CD14-positive monocyte (primary cell): ENCODE measurements around the gene MUC5B. TPM values are rescaled to one million over a fixed set of nuclear protein-coding genes. Genes with fewer than 3 reads are reported as not detected.

ENCODE experiments used
- DNase-seq, 3 donors: peaks; one replicate each; pipeline ENCODE4 v3.0.0-alpha.2; 2011 to 2022
- H2AFZ ChIP-seq: 2 replicates; pipeline ENCODE4 v1.6.0; 2012; ENCODE audit warnings: mild to moderate bottlenecking, low read depth, low read length, inconsistent platforms; ENCODE audit not compliant: insufficient read depth, poor library complexity, severe bottlenecking
- H3K27ac ChIP-seq, 2 donors: 1 replicate in 1 of 2; 2 replicates in 1 of 2; pipeline ENCODE4 v1.5.1; 2012 to 2013; ENCODE audit warnings: low read length in 2 of 2, control low read depth in 1 of 2, inconsistent platforms in 1 of 2, low read depth in 1 of 2, mild to moderate bottlenecking in 1 of 2
- H3K27me3 ChIP-seq, 2 donors: one replicate each; pipeline versions ENCODE4 v1.6.0 to v1.6.1; 2011 to 2013; ENCODE audit warnings: low read length in 2 of 2; ENCODE audit not compliant: control insufficient read depth in 2 of 2, insufficient read depth in 2 of 2
- H3K36me3 ChIP-seq, 2 donors: replicated peaks in 1 of 2; 1 replicate in 1 of 2; 2 replicates in 1 of 2; pipeline versions ENCODE4 v1.5.1 to v1.6.1; 2012 to 2013; ENCODE audit warnings: low read length in 2 of 2, control low read depth in 1 of 2, inconsistent platforms in 1 of 2, mild to moderate bottlenecking in 1 of 2; ENCODE audit not compliant: insufficient read depth in 2 of 2, control insufficient read depth in 1 of 2
- H3K4me1 ChIP-seq, 2 donors: 1 replicate in 1 of 2; 2 replicates in 1 of 2; pipeline versions ENCODE4 v1.5.1 to v1.6.1; 2012 to 2013; ENCODE audit warnings: low read length in 2 of 2, control low read depth in 1 of 2, inconsistent platforms in 1 of 2, mild to moderate bottlenecking in 1 of 2, moderate library complexity in 1 of 2; ENCODE audit not compliant: insufficient read depth in 2 of 2, control insufficient read depth in 1 of 2
- H3K4me2 ChIP-seq: replicated peaks from 2 replicates; pipeline ENCODE3; 2012; ENCODE audit warnings: low read length, moderate library complexity, mild to moderate bottlenecking; ENCODE audit not compliant: poor library complexity, severe bottlenecking; ENCODE audit errors: extremely low read depth
- H3K4me3 ChIP-seq, 3 experiments: fragments of 200-600 bp in 1 of 3; sonication (generic) in 1 of 3; replicated peaks in 1 of 3; 1 replicate in 2 of 3; 2 replicates in 1 of 3; pipeline ENCODE4 v1.5.1; 2011 to 2013; ENCODE audit warnings: low read length in 3 of 3, mild to moderate bottlenecking in 3 of 3, control low read depth in 2 of 3, low read depth in 2 of 3, inconsistent platforms in 1 of 3, moderate library complexity in 1 of 3
- H3K79me2 ChIP-seq: 2 replicates; pipeline ENCODE4 v1.6.0; 2012; ENCODE audit warnings: mild to moderate bottlenecking, control low read depth, inconsistent platforms, low read length, moderate library complexity; ENCODE audit not compliant: insufficient read depth
- H3K9ac ChIP-seq: 2 replicates; pipeline ENCODE4 v1.6.0; 2017; ENCODE audit warnings: low read length, mild to moderate bottlenecking; ENCODE audit not compliant: insufficient read depth, poor library complexity, severe bottlenecking
- H3K9me3 ChIP-seq, 2 donors: replicated peaks in 1 of 2; 1 replicate in 1 of 2; 2 replicates in 1 of 2; pipeline versions ENCODE4 v1.5.1 to v1.6.1; 2012 to 2013; ENCODE audit warnings: low read length in 2 of 2, control low read depth in 1 of 2; ENCODE audit not compliant: control insufficient read depth in 1 of 2, insufficient read depth in 1 of 2
- H4K20me1 ChIP-seq: 2 replicates; pipeline ENCODE4 v1.6.0; 2012; ENCODE audit warnings: mild to moderate bottlenecking, low read length, control low read depth, moderate library complexity; ENCODE audit not compliant: insufficient read depth
- H3K27ac Mint-ChIP-seq, 7 donors: one replicate each; pipeline ENCODE4 v1.8.0; 2020; ENCODE audit warnings: mild to moderate bottlenecking in 7 of 7, mixed read lengths in 7 of 7, moderate library complexity in 6 of 7, inconsistent platforms in 2 of 7
- H3K27me3 Mint-ChIP-seq, 3 donors: one replicate each; pipeline ENCODE4 v1.8.0; 2021 to 2022; ENCODE audit warnings: low read depth in 3 of 3, mild to moderate bottlenecking in 3 of 3, mixed read lengths in 3 of 3, moderate library complexity in 3 of 3, inconsistent platforms in 1 of 3
- H3K36me3 Mint-ChIP-seq, 2 donors: one replicate each; pipeline ENCODE4 v1.8.0; 2020; ENCODE audit warnings: mixed read lengths in 2 of 2, inconsistent platforms in 1 of 2, mild to moderate bottlenecking in 1 of 2
- H3K4me1 Mint-ChIP-seq: one replicate; pipeline ENCODE4 v1.8.0; 2020; ENCODE audit warnings: mild to moderate bottlenecking, mixed read lengths
- H3K4me3 Mint-ChIP-seq, 2 donors: one replicate each; pipeline ENCODE4 v1.8.0; 2020; ENCODE audit warnings: mild to moderate bottlenecking in 2 of 2, mixed read lengths in 2 of 2, moderate library complexity in 1 of 2
- H3K9me3 Mint-ChIP-seq, 7 donors: one replicate each; pipeline ENCODE4 v1.8.0; 2020 to 2022; ENCODE audit warnings: mixed read lengths in 7 of 7, mild to moderate bottlenecking in 6 of 7, moderate library complexity in 6 of 7, inconsistent platforms in 2 of 7
- CTCF ChIP-seq: fragments of 200-600 bp; IDR thresholded peaks from one replicate; pipeline ENCODE4 v1.8.0; 2022; ENCODE audit warnings: antibody characterized with exemption, mild to moderate bottlenecking
- WGBS: methylation state at CpG from one replicate; pipeline ENCODE4 v1.1.5; 2013; ENCODE audit warnings: missing lambda C conversion rate; ENCODE audit not compliant: insufficient coverage; 5-methylcytosine and 5-hydroxymethylcytosine counted together
- intact Hi-C, 2 donors: fragments of 100-400 bp; cut with micrococcal nuclease; formaldehyde crosslinking; loops; one replicate each; pipeline versions ENCODE4 v1.15.0 to v1.15.1; 2023
- polyA plus RNA-seq, 3 donors: library from polyadenylated mRNA; depleted of rRNA in 1 of 3; unstranded in 2 of 3; stranded (reverse) in 1 of 3; fragments of 300-500 nt in 2 of 3; fragments of >200 nt in 1 of 3; fragmentation: Illumina TruSeq in 2 of 3; gene quantifications; 1 replicate in 2 of 3; 2 replicates in 1 of 3; pipeline ENCODE4 v1.2.3, GENCODE V29; 2012 to 2021

MUC5B gene
- polyA plus RNA-seq, 3 donors = not detected

GRCh38 chr11:1197431-1197885, 25.4 kb upstream of the MUC5B start:
- no peak overlapping the region for H3K4me2 ChIP-seq
- no peak overlapping the region for H3K27ac Mint-ChIP-seq
- H3K9me3 Mint-ChIP-seq = peaks cover 0 to 22% (median 6%) of the 10 kb centered on the region in 7 donors
- H3K27ac ChIP-seq = no peak overlapping the region
- H3K4me3 ChIP-seq = no peak overlapping the region
- no peak for TF ChIP-seq CTCF
- H3K4me3 Mint-ChIP-seq = no peak overlapping the region
- H3K27me3 ChIP-seq = no peaks in the 10 kb centered on the region
- no peak overlapping the region for H3K9ac ChIP-seq
- H3K36me3 ChIP-seq = no peaks in the 10 kb centered on the region
- no peaks in the 10 kb centered on the region for H4K20me1 ChIP-seq
- H3K79me2 ChIP-seq = no peaks in the 10 kb centered on the region
- no peaks in the 10 kb centered on the region for H3K4me1 ChIP-seq
- no peak overlapping the region for H2AFZ ChIP-seq
- H3K9me3 ChIP-seq = peaks cover 0 to 21% of the 10 kb centered on the region in 2 donors
- intact Hi-C loops = no loop called here
- WGBS = 92% methylated on average over 25 of the region's 29 CpGs
- H3K27me3 Mint-ChIP-seq = peaks cover 2 to 6% (median 2%) of the 10 kb centered on the region in 3 donors
- no peak for DNase-seq
- H3K36me3 Mint-ChIP-seq = no peaks in the 10 kb centered on the region
- no peaks in the 10 kb centered on the region for H3K4me1 Mint-ChIP-seq

- no peak for TF ChIP-seq CTCF
- WGBS = 86% methylated on average over 31 of the region's 33 CpGs
Measured at GRCh38 chr11:1197886-1198560, 24.8 kb upstream of the MUC5B start.

More at GRCh38 chr11:1197886-1198560, 24.8 kb upstream of the MUC5B start:
- no peaks in the 10 kb centered on the region for H3K79me2 ChIP-seq
- H3K4me1 Mint-ChIP-seq = no peaks in the 10 kb centered on the region
- H3K9me3 Mint-ChIP-seq = peaks cover 0 to 16% (median 2%) of the 10 kb centered on the region in 7 donors
- no peak overlapping the region for H3K9ac ChIP-seq
- no peaks in the 10 kb centered on the region for H3K27me3 ChIP-seq
- H2AFZ ChIP-seq = no peak overlapping the region
- H4K20me1 ChIP-seq = no peaks in the 10 kb centered on the region
- DNase-seq = no peak
- no peaks in the 10 kb centered on the region for H3K36me3 Mint-ChIP-seq
- H3K9me3 ChIP-seq = peaks cover 0 to 17% of the 10 kb centered on the region in 2 donors
- no peak overlapping the region for H3K4me3 Mint-ChIP-seq
- no peaks in the 10 kb centered on the region for H3K4me1 ChIP-seq
- no peak overlapping the region for H3K4me2 ChIP-seq
- no peaks in the 10 kb centered on the region for H3K36me3 ChIP-seq
- peaks cover 2 to 6% (median 2%) of the 10 kb centered on the region in 3 donors for H3K27me3 Mint-ChIP-seq
- intact Hi-C loops = no loop called here
- no peak overlapping the region for H3K4me3 ChIP-seq
- no peak overlapping the region for H3K27ac Mint-ChIP-seq
- H3K27ac ChIP-seq = no peak overlapping the region
